GM19193 (cell line): ENCODE results near the gene SV2C.

ENCODE experiments used
- POLR2A ChIP-seq: IDR thresholded peaks from 4 replicates; pipeline ENCODE4 v1.6.1; 2011; ENCODE audit not compliant: insufficient read depth, insufficient read length; ENCODE audit errors: extremely low read depth

Gene SV2C

DNA sequence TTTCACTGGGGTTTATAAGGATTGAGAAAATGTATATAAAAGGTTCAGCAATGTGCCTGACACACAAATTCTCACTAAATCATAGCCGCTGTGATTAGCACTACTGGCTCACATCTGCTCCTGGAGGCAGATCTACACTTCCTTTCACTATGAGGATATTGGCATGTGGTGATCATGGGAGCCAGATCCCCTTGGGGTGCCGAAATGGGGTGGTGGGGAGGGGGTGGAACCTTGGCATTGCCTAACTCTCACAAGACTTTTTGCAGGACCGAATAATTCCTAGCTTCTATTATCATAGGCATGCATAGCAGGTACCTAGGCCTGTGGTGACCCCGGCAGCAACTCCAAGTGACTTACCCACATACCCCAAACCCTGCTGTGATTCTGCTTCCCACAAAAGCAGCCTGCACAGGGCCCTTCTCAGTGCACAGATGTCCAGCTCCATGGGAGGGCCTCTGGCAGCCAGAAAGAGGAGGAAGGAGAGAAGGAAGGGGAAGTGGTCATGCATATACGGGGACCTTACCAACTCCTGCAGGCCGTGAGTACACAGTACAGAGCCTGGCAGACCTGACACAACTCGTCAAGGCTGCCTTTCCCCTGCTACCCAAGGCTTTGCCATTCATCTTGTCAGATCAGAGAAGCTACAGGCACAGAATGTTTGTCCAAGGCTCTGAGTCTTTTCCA, 258.6 kb downstream of the SV2C start:
- TF ChIP-seq POLR2A, result no peak

GRCh38 chr5:76342474-76342873, 259.3 kb downstream of the SV2C start:
- no peak for TF ChIP-seq POLR2A

DNA sequence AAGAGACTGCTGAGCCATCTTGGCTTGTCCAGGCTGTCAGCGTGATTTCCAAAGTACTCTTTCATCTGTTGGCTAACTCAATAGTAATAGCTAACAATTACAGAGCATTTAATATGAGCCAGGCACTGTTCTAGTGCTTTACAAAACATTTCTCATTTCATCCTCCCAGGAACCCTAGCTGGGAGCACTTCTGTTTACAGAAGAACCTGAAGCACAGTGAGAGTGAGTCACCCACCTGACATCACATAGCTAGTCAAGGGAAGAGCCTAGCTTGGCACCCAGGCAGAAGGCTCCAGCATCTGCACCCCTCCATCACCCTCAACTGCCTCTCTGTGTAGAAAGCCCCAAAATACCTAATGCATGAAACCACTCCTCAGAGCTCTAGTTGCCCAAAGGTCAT, 262.4 kb downstream of the SV2C start:
- TF ChIP-seq POLR2A, result no peak

GRCh38 chr5:76351176-76351575, 268.0 kb downstream of the SV2C start:
- no peak for TF ChIP-seq POLR2A

GRCh38 chr5:76351577-76351976, 268.4 kb downstream of the SV2C start:
- TF ChIP-seq POLR2A, result no peak

GRCh38 chr5:76356887-76357286, 273.7 kb downstream of the SV2C start:
- no peak for TF ChIP-seq POLR2A

- no peak for TF ChIP-seq POLR2A
Observed at GRCh38 chr5:76363352-76364225, 280.4 kb downstream of the SV2C start.

DNA sequence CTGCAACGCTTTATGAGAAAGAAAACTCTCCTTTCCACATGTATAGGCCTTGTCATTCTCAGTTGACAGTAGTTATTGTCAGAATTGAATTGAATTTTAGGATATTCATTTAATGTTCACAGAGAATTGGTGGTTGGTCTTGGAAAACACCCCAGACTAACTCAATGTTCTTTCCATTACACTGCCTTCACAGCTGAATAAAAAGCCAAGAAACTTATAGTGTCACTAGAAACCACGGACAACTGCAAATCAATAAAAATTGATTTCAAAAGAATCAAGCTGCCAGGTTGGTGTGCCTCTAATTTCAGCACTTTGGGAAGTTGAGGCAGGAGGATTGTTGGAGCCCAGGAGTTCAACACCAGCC, 281.0 kb downstream of the SV2C start:
- no peak for TF ChIP-seq POLR2A

DNA sequence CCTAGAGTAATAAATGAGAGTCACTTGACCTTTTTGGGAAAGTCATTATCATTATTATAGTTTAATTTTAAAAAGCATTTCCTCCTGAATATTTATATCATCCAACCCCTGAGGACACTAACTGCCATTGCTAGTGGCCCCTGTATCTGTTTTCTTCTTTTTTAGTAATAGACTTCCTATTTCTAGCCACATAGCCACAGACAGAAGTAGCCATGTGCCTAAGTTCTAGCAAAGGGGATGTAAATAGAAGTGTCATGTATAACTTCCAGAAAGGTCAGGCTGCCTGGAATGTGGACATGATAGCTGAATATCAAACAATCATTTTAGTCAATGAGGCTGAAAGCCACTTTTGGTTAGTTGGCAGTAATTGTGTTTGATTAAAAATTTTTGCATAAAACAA, 282.4 kb downstream of the SV2C start:
- TF ChIP-seq POLR2A, result no peak

- TF ChIP-seq POLR2A, result no peak
Observed at GRCh38 chr5:76366596-76366995, 283.4 kb downstream of the SV2C start.

- no peak for TF ChIP-seq POLR2A
Observed at GRCh38 chr5:76367623-76368371, 284.6 kb downstream of the SV2C start.

DNA sequence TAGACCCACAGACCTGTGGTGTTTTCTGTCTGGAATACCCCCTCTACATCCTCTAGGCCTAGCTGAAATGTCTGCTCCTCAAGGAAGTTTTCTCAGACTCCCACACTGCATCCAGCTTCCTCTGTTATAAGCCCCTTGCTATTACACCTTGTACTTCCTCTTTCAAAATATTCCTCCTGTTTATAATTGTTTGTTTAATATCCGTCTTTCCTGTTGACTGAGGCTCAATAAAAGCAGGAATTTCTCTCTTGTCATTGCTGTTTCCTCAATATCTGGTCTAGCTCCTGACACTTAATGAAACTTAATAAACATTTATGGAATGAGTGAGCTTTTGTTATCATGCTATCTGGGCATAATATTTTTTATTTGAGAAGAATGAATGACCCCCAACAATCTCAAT, 285.8 kb downstream of the SV2C start:
- TF ChIP-seq POLR2A, result no peak

DNA sequence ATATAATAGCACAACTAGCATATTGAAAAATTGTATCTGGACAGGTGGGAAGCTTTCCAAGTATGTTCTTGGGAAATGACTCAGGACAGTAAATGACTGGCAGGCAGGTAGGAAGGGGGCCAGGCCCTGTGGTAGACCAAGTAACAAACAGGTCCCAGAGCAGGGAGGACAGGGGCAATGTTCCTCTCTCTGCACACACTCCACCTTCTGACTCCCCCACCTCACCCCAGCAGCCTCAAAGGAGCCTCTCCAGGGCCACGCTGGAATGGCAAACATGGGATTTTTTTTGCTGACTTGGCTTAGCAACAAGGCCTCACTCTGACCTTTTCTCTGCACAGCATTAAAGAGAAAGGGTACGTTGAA, 288.8 kb downstream of the SV2C start:
- TF ChIP-seq POLR2A, result no peak

DNA sequence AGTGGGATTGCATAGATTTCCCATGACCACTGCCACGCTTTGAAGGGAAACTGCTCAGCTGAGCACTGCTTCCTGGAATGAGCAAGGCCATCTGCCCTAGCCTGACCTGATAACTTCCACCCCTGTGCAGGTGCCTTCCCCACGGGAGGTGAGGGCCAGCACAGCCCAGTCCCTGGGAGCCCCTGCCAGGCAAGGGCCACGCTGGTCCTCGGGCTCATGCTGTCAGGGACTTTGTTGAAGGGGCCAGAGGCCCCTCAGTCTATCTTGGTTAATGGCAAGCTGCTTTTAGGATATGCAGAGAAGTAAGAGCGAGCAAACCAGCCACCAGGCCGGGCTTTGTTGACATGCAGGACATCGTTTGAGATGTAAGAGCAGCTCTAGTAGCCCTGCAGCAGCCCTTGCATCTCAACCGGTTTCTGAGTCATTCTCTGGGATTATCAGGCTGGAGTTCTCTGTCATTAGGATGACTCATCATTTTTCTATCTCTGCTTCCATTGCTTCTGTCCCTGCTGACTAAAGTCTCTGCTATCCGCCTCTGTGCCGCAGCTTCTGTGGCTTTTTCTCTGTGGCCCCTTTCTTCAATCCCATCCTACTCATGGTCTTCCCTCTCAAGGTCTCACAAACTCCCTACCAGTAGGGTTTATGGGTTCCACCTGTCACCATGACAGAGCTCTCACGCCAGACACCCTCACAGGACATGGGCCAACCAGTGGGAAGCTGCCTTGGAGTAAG, 289.3 kb downstream of the SV2C start:
- TF ChIP-seq POLR2A, result no peak
